CD14-positive monocyte (primary cell): ENCODE data around the gene COL20A1. TPM values are rescaled to one million over a fixed set of nuclear protein-coding genes. Genes with fewer than 3 reads are reported as not detected.

Source experiments
- DNase-seq, 3 donors: peaks; one replicate each; pipeline ENCODE4 v3.0.0-alpha.2; 2011 to 2022
- H2AFZ ChIP-seq: 2 replicates; pipeline ENCODE4 v1.6.0; 2012; ENCODE audit warnings: mild to moderate bottlenecking, low read depth, low read length, inconsistent platforms; ENCODE audit not compliant: insufficient read depth, poor library complexity, severe bottlenecking
- H3K27ac ChIP-seq, 2 donors: 1 replicate in 1 of 2; 2 replicates in 1 of 2; pipeline ENCODE4 v1.5.1; 2012 to 2013; ENCODE audit warnings: low read length in 2 of 2, control low read depth in 1 of 2, inconsistent platforms in 1 of 2, low read depth in 1 of 2, mild to moderate bottlenecking in 1 of 2
- H3K27me3 ChIP-seq, 2 donors: one replicate each; pipeline versions ENCODE4 v1.6.0 to v1.6.1; 2011 to 2013; ENCODE audit warnings: low read length in 2 of 2; ENCODE audit not compliant: control insufficient read depth in 2 of 2, insufficient read depth in 2 of 2
- H3K36me3 ChIP-seq, 2 donors: replicated peaks in 1 of 2; 1 replicate in 1 of 2; 2 replicates in 1 of 2; pipeline versions ENCODE4 v1.5.1 to v1.6.1; 2012 to 2013; ENCODE audit warnings: low read length in 2 of 2, control low read depth in 1 of 2, inconsistent platforms in 1 of 2, mild to moderate bottlenecking in 1 of 2; ENCODE audit not compliant: insufficient read depth in 2 of 2, control insufficient read depth in 1 of 2
- H3K4me1 ChIP-seq, 2 donors: 1 replicate in 1 of 2; 2 replicates in 1 of 2; pipeline versions ENCODE4 v1.5.1 to v1.6.1; 2012 to 2013; ENCODE audit warnings: low read length in 2 of 2, control low read depth in 1 of 2, inconsistent platforms in 1 of 2, mild to moderate bottlenecking in 1 of 2, moderate library complexity in 1 of 2; ENCODE audit not compliant: insufficient read depth in 2 of 2, control insufficient read depth in 1 of 2
- H3K4me2 ChIP-seq: replicated peaks from 2 replicates; pipeline ENCODE3; 2012; ENCODE audit warnings: low read length, moderate library complexity, mild to moderate bottlenecking; ENCODE audit not compliant: poor library complexity, severe bottlenecking; ENCODE audit errors: extremely low read depth
- H3K4me3 ChIP-seq, 3 experiments: fragments of 200-600 bp in 1 of 3; sonication (generic) in 1 of 3; replicated peaks in 1 of 3; 1 replicate in 2 of 3; 2 replicates in 1 of 3; pipeline ENCODE4 v1.5.1; 2011 to 2013; ENCODE audit warnings: low read length in 3 of 3, mild to moderate bottlenecking in 3 of 3, control low read depth in 2 of 3, low read depth in 2 of 3, inconsistent platforms in 1 of 3, moderate library complexity in 1 of 3
- H3K79me2 ChIP-seq: 2 replicates; pipeline ENCODE4 v1.6.0; 2012; ENCODE audit warnings: mild to moderate bottlenecking, control low read depth, inconsistent platforms, low read length, moderate library complexity; ENCODE audit not compliant: insufficient read depth
- H3K9ac ChIP-seq: 2 replicates; pipeline ENCODE4 v1.6.0; 2017; ENCODE audit warnings: low read length, mild to moderate bottlenecking; ENCODE audit not compliant: insufficient read depth, poor library complexity, severe bottlenecking
- H3K9me3 ChIP-seq, 2 donors: replicated peaks in 1 of 2; 1 replicate in 1 of 2; 2 replicates in 1 of 2; pipeline versions ENCODE4 v1.5.1 to v1.6.1; 2012 to 2013; ENCODE audit warnings: low read length in 2 of 2, control low read depth in 1 of 2; ENCODE audit not compliant: control insufficient read depth in 1 of 2, insufficient read depth in 1 of 2
- H4K20me1 ChIP-seq: 2 replicates; pipeline ENCODE4 v1.6.0; 2012; ENCODE audit warnings: mild to moderate bottlenecking, low read length, control low read depth, moderate library complexity; ENCODE audit not compliant: insufficient read depth
- H3K27ac Mint-ChIP-seq, 7 donors: one replicate each; pipeline ENCODE4 v1.8.0; 2020; ENCODE audit warnings: mild to moderate bottlenecking in 7 of 7, mixed read lengths in 7 of 7, moderate library complexity in 6 of 7, inconsistent platforms in 2 of 7
- H3K27me3 Mint-ChIP-seq, 3 donors: one replicate each; pipeline ENCODE4 v1.8.0; 2021 to 2022; ENCODE audit warnings: low read depth in 3 of 3, mild to moderate bottlenecking in 3 of 3, mixed read lengths in 3 of 3, moderate library complexity in 3 of 3, inconsistent platforms in 1 of 3
- H3K36me3 Mint-ChIP-seq, 2 donors: one replicate each; pipeline ENCODE4 v1.8.0; 2020; ENCODE audit warnings: mixed read lengths in 2 of 2, inconsistent platforms in 1 of 2, mild to moderate bottlenecking in 1 of 2
- H3K4me1 Mint-ChIP-seq: one replicate; pipeline ENCODE4 v1.8.0; 2020; ENCODE audit warnings: mild to moderate bottlenecking, mixed read lengths
- H3K4me3 Mint-ChIP-seq, 2 donors: one replicate each; pipeline ENCODE4 v1.8.0; 2020; ENCODE audit warnings: mild to moderate bottlenecking in 2 of 2, mixed read lengths in 2 of 2, moderate library complexity in 1 of 2
- H3K9me3 Mint-ChIP-seq, 7 donors: one replicate each; pipeline ENCODE4 v1.8.0; 2020 to 2022; ENCODE audit warnings: mixed read lengths in 7 of 7, mild to moderate bottlenecking in 6 of 7, moderate library complexity in 6 of 7, inconsistent platforms in 2 of 7
- WGBS: methylation state at CpG from one replicate; pipeline ENCODE4 v1.1.5; 2013; ENCODE audit warnings: missing lambda C conversion rate; ENCODE audit not compliant: insufficient coverage; 5-methylcytosine and 5-hydroxymethylcytosine counted together
- intact Hi-C, 2 donors: fragments of 100-400 bp; cut with micrococcal nuclease; formaldehyde crosslinking; loops; one replicate each; pipeline versions ENCODE4 v1.15.0 to v1.15.1; 2023
- polyA plus RNA-seq, 3 donors: library from polyadenylated mRNA; depleted of rRNA in 1 of 3; unstranded in 2 of 3; stranded (reverse) in 1 of 3; fragments of 300-500 nt in 2 of 3; fragments of >200 nt in 1 of 3; fragmentation: Illumina TruSeq in 2 of 3; gene quantifications; 1 replicate in 2 of 3; 2 replicates in 1 of 3; pipeline ENCODE4 v1.2.3, GENCODE V29; 2012 to 2021
- TF ChIP-seq, protein P1 (sequence below): fragments of 200-600 bp; IDR thresholded peaks from one replicate; pipeline ENCODE4 v1.8.0; 2022; ENCODE audit warnings: antibody characterized with exemption, mild to moderate bottlenecking

COL20A1 gene
- polyA plus RNA-seq, 3 donors, result not detected

DNA sequence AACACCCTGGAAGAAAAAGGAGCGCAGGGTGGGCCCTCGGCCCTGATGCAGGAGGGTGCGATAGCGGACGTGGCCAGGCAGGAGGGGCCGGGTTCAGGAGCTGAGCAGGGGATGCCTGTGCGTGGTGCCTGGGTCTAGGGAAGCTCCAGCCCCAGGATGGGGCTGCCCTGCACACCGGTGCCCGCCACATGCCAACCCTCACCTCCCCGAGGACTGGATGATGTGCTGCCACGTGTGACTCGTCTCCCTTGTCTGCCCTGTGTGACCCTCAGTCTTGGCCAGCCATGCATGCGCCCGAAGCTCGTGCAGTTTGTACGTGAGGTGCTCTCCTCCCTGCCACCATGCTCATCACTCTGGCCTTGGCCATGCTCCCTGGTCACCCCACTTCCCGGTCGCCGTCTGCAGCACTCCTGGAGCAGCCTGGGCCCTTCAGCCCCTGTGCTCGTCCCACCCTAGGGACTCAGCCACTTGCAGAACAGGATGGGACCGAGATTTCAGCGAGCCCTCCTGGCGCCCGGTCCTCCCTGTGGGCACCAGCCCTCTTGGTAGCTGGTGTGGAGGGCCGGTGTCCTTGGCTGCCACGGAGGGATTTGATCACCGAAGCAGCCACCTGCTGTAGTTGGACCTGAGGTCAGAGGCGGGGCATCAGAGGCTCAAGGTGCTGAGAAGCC, 4.3 kb upstream of the COL20A1 start:
- peaks cover 6% of the 10 kb centered on the region for H3K4me1 Mint-ChIP-seq
- Histone ChIP-seq H3K36me3 (peaks cover 44 to 53% of the 10 kb centered on the region in 2 donors), H4K20me1 (peaks cover 9% of the 10 kb centered on the region), H3K27me3 (no peaks in the 10 kb centered on the region), H3K9me3 (no peaks in the 10 kb centered on the region), H3K4me2 (no peak overlapping the region), H2AFZ (no peak overlapping the region), H3K79me2 (no peaks in the 10 kb centered on the region), H3K27ac (no peak overlapping the region), H3K4me3 (no peak overlapping the region), H3K9ac (no peak overlapping the region), H3K4me1 (no peaks in the 10 kb centered on the region)
- H3K9me3 Mint-ChIP-seq, result no peaks in the 10 kb centered on the region
- TF ChIP-seq, protein P1, sequence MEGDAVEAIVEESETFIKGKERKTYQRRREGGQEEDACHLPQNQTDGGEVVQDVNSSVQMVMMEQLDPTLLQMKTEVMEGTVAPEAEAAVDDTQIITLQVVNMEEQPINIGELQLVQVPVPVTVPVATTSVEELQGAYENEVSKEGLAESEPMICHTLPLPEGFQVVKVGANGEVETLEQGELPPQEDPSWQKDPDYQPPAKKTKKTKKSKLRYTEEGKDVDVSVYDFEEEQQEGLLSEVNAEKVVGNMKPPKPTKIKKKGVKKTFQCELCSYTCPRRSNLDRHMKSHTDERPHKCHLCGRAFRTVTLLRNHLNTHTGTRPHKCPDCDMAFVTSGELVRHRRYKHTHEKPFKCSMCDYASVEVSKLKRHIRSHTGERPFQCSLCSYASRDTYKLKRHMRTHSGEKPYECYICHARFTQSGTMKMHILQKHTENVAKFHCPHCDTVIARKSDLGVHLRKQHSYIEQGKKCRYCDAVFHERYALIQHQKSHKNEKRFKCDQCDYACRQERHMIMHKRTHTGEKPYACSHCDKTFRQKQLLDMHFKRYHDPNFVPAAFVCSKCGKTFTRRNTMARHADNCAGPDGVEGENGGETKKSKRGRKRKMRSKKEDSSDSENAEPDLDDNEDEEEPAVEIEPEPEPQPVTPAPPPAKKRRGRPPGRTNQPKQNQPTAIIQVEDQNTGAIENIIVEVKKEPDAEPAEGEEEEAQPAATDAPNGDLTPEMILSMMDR, result no peak
- intact Hi-C loops, result no loop called here
- 95% methylated on average over 27 of the region's 28 CpGs for WGBS
- H3K27me3 Mint-ChIP-seq, result peaks cover 0 to 9% (median 2%) of the 10 kb centered on the region in 3 donors
- no peak for DNase-seq
- peaks cover 27 to 46% of the 10 kb centered on the region in 2 donors for H3K36me3 Mint-ChIP-seq
- H3K27ac Mint-ChIP-seq, result peak overlapping the region in 1 of 7 donors; percentile 27
- no peak overlapping the region for H3K4me3 Mint-ChIP-seq

DNA sequence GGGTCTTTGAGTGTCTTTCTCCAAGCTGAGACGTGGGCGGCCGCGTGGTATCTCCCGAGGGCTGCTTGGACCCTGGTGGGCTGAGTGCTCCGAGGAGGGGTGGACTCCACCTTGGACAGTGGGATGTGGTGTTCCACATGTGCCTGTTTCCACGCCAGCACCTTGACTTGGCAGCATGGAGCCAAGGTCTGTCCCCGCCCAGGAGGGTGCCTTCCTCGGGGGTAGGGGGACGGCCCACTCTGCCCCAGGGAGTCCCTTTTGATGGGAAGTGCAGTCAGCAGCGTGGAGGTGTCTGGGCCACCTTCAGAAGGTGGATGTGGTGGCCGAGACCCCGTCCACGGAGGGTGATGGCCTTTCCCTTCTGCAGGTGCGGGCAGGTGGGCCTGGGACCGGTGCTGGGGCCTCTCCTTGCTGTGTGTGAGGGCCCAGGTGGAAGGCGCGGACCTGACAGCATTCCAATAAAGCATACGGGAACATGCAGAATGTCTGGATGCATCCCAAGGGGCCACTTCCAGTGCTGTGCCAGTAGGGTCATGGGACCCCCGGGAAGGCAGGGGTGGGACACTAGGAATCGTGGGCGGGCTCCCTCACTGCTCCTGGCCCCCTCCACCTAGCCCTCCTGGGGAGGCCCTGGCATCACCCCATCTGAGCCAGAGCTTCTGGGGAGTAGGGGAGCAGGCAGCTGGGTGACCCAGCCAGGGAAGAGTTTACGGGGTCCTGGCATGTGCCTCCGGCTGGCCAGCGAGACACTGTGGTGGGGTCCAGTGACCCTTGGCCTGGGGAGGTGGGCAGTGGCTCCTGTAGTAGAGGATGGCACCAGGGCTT, 3.5 kb upstream of the COL20A1 start:
- no peak for DNase-seq
- 96% methylated on average over 19 of the region's 25 CpGs for WGBS
- Histone ChIP-seq H3K4me1 (no peaks in the 10 kb centered on the region), H3K4me3 (no peak overlapping the region), H3K9me3 (no peaks in the 10 kb centered on the region), H3K79me2 (no peaks in the 10 kb centered on the region), H3K4me2 (no peak overlapping the region), H3K36me3 (peaks cover 39 to 45% of the 10 kb centered on the region in 2 donors), H3K9ac (no peak overlapping the region), H4K20me1 (peaks cover 9% of the 10 kb centered on the region), H3K27me3 (no peaks in the 10 kb centered on the region), H2AFZ (no peak overlapping the region), H3K27ac (no peak overlapping the region)
- Mint-ChIP-seq H3K36me3 (peaks cover 27 to 43% of the 10 kb centered on the region in 2 donors), H3K27me3 (peaks cover 3 to 14% (median 6%) of the 10 kb centered on the region in 3 donors), H3K4me1 (peaks cover 3% of the 10 kb centered on the region), H3K9me3 (no peaks in the 10 kb centered on the region), H3K4me3 (no peak overlapping the region), H3K27ac (no peak overlapping the region)
- TF ChIP-seq, protein P1, result no peak
- intact Hi-C loops, result no loop called here
